ENCODE measurements around the gene MAP6D1.
"Not testable (repeated sequence)": the region's sequence is repeated elsewhere in the genome, so short reads cannot be mapped to it uniquely, and the experiment has no call there.

MAP6D1 gene

GRCh38 chr3:183784503-183784902 is 40.9 kb downstream of the MAP6D1 start:
- H3K27ac ChIP-seq (ENCODE audit: low read depth, low read length); H3K4me3 ChIP-seq (ENCODE audit: low read length); H3K9ac ChIP-seq (ENCODE audit: low read length); H3K4me1 ChIP-seq (ENCODE audit: control insufficient read depth, insufficient read depth, low read length); H3K27me3 ChIP-seq (ENCODE audit: control insufficient read depth, insufficient read depth, low read length): not testable (repeated sequence)
- peaks cover 13% of the 10 kb centered on the region for H3K36me3 ChIP-seq (ENCODE audit: control insufficient read depth, insufficient read depth, low read length)

DNA sequence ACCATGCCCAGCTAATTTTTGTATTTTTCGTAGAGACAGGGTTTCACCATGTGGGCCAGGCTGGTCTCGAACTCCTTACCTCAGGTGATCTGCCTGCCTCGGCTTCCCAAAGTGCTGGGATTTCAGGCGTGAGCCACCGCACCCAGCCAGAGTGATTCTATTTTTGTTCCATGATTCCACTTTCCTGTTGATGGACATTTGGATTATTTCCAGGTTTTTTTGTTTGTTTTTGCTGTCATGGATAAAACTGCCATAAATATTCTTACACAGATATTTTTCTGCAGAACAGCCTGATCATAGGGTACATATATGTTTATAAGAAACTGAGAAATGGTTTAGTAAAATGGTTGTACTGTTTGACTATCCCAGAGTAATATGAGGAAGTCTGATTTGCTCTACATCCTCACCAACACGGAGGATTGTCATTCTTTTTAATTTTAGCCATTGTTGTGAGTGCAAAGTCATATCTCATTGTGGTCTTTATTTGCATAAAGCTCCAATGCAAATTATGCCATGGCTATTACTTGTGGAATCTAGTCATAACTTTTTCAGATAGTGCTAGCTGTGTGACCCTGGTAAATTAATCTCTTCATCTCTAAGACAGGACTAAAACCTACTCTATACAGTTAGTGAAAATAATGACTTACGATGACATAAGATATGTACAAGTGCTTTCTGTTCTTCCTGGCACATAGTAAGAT is 42.7 kb downstream of the MAP6D1 start:
- Histone ChIP-seq H3K36me3 (ENCODE audit: control insufficient read depth, insufficient read depth, low read length) (peaks cover 13% of the 10 kb centered on the region), H3K4me1 (ENCODE audit: control insufficient read depth, insufficient read depth, low read length) (no peaks in the 10 kb centered on the region), H3K27me3 (ENCODE audit: control insufficient read depth, insufficient read depth, low read length) (no peaks in the 10 kb centered on the region), H3K9ac (ENCODE audit: low read length) (no peak overlapping the region), H3K4me3 (ENCODE audit: low read length) (no peak overlapping the region), H3K27ac (ENCODE audit: low read depth, low read length) (no peak overlapping the region)

DNA sequence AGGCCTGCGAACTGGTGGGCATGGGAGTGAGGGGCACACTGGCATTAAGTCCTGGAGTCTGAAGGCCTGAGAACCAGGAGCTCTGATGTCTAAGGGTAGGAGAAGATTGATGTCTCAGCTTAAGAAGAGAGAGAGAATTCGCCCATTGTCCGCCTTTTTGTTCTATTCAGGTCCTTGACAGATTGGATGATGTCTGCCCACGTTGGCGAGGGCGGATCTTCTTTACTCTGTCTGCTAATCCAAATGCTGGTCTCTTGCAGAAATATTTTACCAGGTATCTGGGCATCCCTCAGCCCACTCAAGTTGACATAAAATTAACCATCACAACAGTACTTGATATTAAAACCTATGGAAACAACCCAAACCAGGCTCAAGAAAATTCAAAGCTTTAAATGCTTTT is 44.1 kb downstream of the MAP6D1 start:
- H3K4me3 ChIP-seq (ENCODE audit: low read length) = no peak overlapping the region
- no peak overlapping the region for H3K27ac ChIP-seq (ENCODE audit: low read depth, low read length)
- peaks cover 9% of the 10 kb centered on the region for H3K36me3 ChIP-seq (ENCODE audit: control insufficient read depth, insufficient read depth, low read length)
- no peaks in the 10 kb centered on the region for H3K4me1 ChIP-seq (ENCODE audit: control insufficient read depth, insufficient read depth, low read length)
- no peak overlapping the region for H3K9ac ChIP-seq (ENCODE audit: low read length)
- no peaks in the 10 kb centered on the region for H3K27me3 ChIP-seq (ENCODE audit: control insufficient read depth, insufficient read depth, low read length)

- Histone ChIP-seq H3K9ac (ENCODE audit: low read length) (no peak overlapping the region), H3K27ac (ENCODE audit: low read depth, low read length) (no peak overlapping the region), H3K36me3 (ENCODE audit: control insufficient read depth, insufficient read depth, low read length) (peaks cover 9% of the 10 kb centered on the region), H3K27me3 (ENCODE audit: control insufficient read depth, insufficient read depth, low read length) (no peaks in the 10 kb centered on the region), H3K4me3 (ENCODE audit: low read length) (no peak overlapping the region), H3K4me1 (ENCODE audit: control insufficient read depth, insufficient read depth, low read length) (no peaks in the 10 kb centered on the region)
Measured at GRCh38 chr3:183779896-183780465, 45.4 kb downstream of the MAP6D1 start.

GRCh38 chr3:183777016-183777618 is 48.3 kb downstream of the MAP6D1 start:
- H3K9ac ChIP-seq (ENCODE audit: low read length) = no peak overlapping the region
- H3K36me3 ChIP-seq (ENCODE audit: control insufficient read depth, insufficient read depth, low read length) = peaks cover 17% of the 10 kb centered on the region
- no peak overlapping the region for H3K27ac ChIP-seq (ENCODE audit: low read depth, low read length)
- no peak overlapping the region for H3K4me3 ChIP-seq (ENCODE audit: low read length)
- no peaks in the 10 kb centered on the region for H3K4me1 ChIP-seq (ENCODE audit: control insufficient read depth, insufficient read depth, low read length)
- H3K27me3 ChIP-seq (ENCODE audit: control insufficient read depth, insufficient read depth, low read length) = no peaks in the 10 kb centered on the region

DNA sequence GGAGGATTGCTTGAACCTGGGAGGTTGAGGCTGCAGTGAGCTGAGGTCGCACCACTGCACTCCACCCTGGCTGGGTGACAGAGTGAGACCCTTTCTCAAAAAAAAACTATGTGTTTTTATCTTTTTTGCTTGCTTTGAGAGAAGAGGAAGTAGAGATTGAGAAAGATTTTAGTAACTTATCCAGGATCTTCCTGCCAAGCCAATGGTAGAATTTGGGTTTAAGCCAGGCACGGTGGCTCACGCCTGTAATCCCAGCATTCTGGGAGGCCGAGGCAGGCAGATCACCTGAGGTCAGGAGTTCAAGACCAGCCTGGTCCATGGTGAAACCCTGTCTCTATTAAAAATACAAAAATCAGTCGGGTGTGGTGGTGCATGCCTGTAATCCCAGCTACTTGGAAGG is 48.9 kb downstream of the MAP6D1 start:
- not testable (repeated sequence) for H3K4me1 ChIP-seq (ENCODE audit: control insufficient read depth, insufficient read depth, low read length); H3K9ac ChIP-seq (ENCODE audit: low read length); H3K4me3 ChIP-seq (ENCODE audit: low read length); H3K27ac ChIP-seq (ENCODE audit: low read depth, low read length); H3K27me3 ChIP-seq (ENCODE audit: control insufficient read depth, insufficient read depth, low read length)
- peaks cover 17% of the 10 kb centered on the region for H3K36me3 ChIP-seq (ENCODE audit: control insufficient read depth, insufficient read depth, low read length)

DNA sequence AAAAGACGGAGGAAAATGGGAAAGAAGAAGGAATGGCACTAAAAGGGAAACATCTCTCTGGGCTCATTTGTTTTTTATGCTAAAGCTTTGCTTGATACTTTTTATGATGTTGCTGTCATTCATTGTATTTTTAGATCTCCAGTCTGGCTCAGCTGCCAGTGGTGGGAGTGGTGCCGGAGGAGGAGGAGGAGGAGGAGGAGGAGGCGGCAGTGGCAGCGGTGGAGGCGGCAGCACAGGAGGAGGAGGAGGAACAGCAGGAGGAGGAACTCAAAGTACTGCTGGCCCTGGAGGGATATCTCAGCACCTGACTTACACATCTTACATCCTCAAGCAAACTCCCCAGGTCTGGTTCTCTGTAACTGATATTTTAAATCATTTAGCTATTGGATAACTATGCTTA is 49.6 kb downstream of the MAP6D1 start:
- Histone ChIP-seq H3K4me3 (ENCODE audit: low read length) (no peak overlapping the region), H3K36me3 (ENCODE audit: control insufficient read depth, insufficient read depth, low read length) (peaks cover 14% of the 10 kb centered on the region), H3K27ac (ENCODE audit: low read depth, low read length) (no peak overlapping the region), H3K4me1 (ENCODE audit: control insufficient read depth, insufficient read depth, low read length) (no peaks in the 10 kb centered on the region), H3K27me3 (ENCODE audit: control insufficient read depth, insufficient read depth, low read length) (no peaks in the 10 kb centered on the region), H3K9ac (ENCODE audit: low read length) (no peak overlapping the region)

GRCh38 chr3:183774631-183775030 is 50.7 kb downstream of the MAP6D1 start:
- H3K9ac ChIP-seq (ENCODE audit: low read length) = no peak overlapping the region
- H3K27me3 ChIP-seq (ENCODE audit: control insufficient read depth, insufficient read depth, low read length) = no peaks in the 10 kb centered on the region
- H3K36me3 ChIP-seq (ENCODE audit: control insufficient read depth, insufficient read depth, low read length) = peaks cover 11% of the 10 kb centered on the region
- no peaks in the 10 kb centered on the region for H3K4me1 ChIP-seq (ENCODE audit: control insufficient read depth, insufficient read depth, low read length)
- no peak overlapping the region for H3K27ac ChIP-seq (ENCODE audit: low read depth, low read length)
- no peak overlapping the region for H3K4me3 ChIP-seq (ENCODE audit: low read length)

DNA sequence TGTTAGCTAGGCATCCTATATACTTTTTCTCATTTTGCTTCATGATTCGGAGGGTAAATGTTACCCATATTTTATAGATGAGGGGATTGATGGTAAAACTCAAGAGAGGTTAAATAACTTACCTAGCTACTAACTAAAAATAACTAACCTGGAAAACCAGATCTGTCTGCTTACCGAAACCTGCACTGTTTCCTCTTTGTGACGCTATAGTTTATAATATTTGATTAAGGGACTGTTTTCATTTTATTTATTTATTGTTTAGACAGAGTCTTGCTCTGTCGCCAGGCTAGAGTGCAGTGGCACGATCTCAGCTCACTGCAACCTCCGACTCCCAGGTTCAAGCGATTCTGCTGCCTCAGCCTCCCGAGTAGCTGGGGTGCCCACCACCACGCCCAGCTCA is 55.9 kb downstream of the MAP6D1 start:
- Histone ChIP-seq H3K27me3 (ENCODE audit: control insufficient read depth, insufficient read depth, low read length) (no peaks in the 10 kb centered on the region), H3K36me3 (ENCODE audit: control insufficient read depth, insufficient read depth, low read length) (peaks cover 11% of the 10 kb centered on the region), H3K9ac (ENCODE audit: low read length) (no peak overlapping the region), H3K4me3 (ENCODE audit: low read length) (no peak overlapping the region), H3K4me1 (ENCODE audit: control insufficient read depth, insufficient read depth, low read length) (no peaks in the 10 kb centered on the region), H3K27ac (ENCODE audit: low read depth, low read length) (no peak overlapping the region)

GRCh38 chr3:183768114-183768513 is 57.3 kb downstream of the MAP6D1 start:
- H3K36me3 ChIP-seq (ENCODE audit: control insufficient read depth, insufficient read depth, low read length) = peaks cover 3% of the 10 kb centered on the region

GRCh38 chr3:183766745-183767606 is 58.4 kb downstream of the MAP6D1 start:
- Histone ChIP-seq H3K36me3 (ENCODE audit: control insufficient read depth, insufficient read depth, low read length) (peaks cover 4% of the 10 kb centered on the region), H3K27me3 (ENCODE audit: control insufficient read depth, insufficient read depth, low read length) (no peaks in the 10 kb centered on the region), H3K4me1 (ENCODE audit: control insufficient read depth, insufficient read depth, low read length) (no peaks in the 10 kb centered on the region), H3K9ac (ENCODE audit: low read length) (no peak overlapping the region), H3K27ac (ENCODE audit: low read depth, low read length) (no peak overlapping the region), H3K4me3 (ENCODE audit: low read length) (no peak overlapping the region)

More at GRCh38 chr3:183768114-183768513, 57.3 kb downstream of the MAP6D1 start:
- no peaks in the 10 kb centered on the region for H3K4me1 ChIP-seq (ENCODE audit: control insufficient read depth, insufficient read depth, low read length)
- no peak overlapping the region for H3K4me3 ChIP-seq (ENCODE audit: low read length)
- H3K9ac ChIP-seq (ENCODE audit: low read length) = no peak overlapping the region
- H3K27me3 ChIP-seq (ENCODE audit: control insufficient read depth, insufficient read depth, low read length) = no peaks in the 10 kb centered on the region
- no peak overlapping the region for H3K27ac ChIP-seq (ENCODE audit: low read depth, low read length)

GRCh38 chr3:183766107-183766506 is 59.3 kb downstream of the MAP6D1 start:
- Histone ChIP-seq H3K36me3 (ENCODE audit: control insufficient read depth, insufficient read depth, low read length) (peaks cover 8% of the 10 kb centered on the region), H3K27ac (ENCODE audit: low read depth, low read length) (no peak overlapping the region), H3K27me3 (ENCODE audit: control insufficient read depth, insufficient read depth, low read length) (no peaks in the 10 kb centered on the region), H3K9ac (ENCODE audit: low read length) (no peak overlapping the region), H3K4me3 (ENCODE audit: low read length) (no peak overlapping the region), H3K4me1 (ENCODE audit: control insufficient read depth, insufficient read depth, low read length) (no peaks in the 10 kb centered on the region)
